Hematopoietic multipotent progenitor cell treated with erythropoietin and hydrocortisone succinate and interleukin-3 and kit ligand, for 4 days (in vitro differentiated cells): Measurements from ENCODE around the gene RPRML.
"Not testable (repeated sequence)": the region's sequence is repeated elsewhere in the genome, so short reads cannot be mapped to it uniquely, and the experiment has no call there.

Experiments used
- DNase-seq: peaks from one replicate; pipeline ENCODE4 v3.0.0-alpha.2; 2015

Gene RPRML

GRCh38 chr17:46975287-46975686 lies 3.8 kb downstream of the RPRML start:
- no peak for DNase-seq

DNA sequence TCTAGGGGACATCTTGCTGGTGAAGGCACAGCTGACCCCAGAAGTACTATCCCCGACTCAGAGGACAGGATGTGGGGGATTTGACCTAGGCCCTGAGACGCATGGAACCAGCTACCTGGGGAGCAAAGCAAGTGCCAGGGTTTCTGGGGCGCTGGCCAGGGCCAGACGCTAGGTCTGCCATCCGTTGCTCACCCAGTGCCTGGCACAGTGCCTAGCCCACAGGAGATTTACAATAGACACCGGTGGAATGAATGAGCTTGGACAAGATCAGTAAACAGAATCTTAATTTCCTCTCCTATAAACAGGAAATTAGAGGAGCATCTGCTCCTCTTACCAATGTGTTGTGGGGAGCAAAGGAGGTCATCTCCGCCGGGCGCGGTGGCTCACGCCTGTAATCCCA lies 5.0 kb downstream of the RPRML start:
- DNase-seq = no peak

DNA sequence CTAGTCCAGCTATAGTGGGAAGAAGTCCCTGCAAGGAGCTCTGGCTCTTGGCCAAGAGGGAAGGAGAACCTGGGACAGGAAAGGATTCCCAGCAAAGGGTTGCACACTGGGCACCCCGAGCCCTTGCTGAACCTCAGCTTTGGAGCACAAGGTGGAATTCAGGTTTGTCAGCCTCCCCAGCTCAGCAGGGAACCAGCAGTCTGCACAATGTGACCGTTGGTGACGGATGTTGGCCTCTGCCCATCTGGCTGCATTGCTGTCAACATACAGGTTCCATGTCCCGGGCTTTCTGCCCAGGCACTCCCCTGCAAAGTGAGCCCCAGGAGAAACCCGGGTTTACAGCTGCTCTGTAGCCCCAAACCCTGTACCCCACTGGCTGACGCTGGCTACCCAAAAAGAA lies 6.7 kb downstream of the RPRML start:
- DNase-seq = no peak

DNA sequence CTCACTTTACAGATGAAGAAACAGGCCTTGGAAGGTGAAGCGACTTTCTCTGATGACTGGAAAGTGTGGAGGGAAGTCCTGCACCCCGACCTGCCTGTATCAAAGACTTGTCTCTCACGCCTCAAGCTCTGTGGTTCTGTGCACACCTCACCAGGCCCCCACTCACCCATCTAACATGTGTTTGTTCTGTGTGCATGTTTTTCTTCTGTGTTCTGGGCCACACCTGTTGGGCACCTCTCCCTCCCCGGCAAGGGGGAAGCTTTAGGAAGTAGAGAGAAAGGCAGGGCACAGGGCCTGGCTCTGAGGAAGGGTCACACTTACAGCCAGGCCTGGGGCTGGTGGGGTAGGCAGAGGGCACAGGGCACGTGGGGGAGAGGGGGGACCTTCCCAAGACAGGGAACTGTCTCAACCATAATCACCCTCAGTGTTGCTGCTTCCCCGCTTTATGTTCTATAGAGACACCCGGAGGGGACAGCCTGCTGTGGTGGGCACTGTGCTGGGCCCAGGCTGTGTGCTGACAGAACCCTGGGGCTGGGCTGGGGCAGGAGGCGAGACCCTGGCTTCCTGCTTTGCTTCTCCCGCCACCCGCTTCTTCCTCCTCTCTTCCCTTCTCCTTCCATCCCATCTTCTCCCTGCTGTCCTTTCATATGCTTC lies 7.3 kb downstream of the RPRML start:
- no peak for DNase-seq

GRCh38 chr17:46968896-46969295 lies 10.2 kb downstream of the RPRML start:
- DNase-seq = no peak

DNA sequence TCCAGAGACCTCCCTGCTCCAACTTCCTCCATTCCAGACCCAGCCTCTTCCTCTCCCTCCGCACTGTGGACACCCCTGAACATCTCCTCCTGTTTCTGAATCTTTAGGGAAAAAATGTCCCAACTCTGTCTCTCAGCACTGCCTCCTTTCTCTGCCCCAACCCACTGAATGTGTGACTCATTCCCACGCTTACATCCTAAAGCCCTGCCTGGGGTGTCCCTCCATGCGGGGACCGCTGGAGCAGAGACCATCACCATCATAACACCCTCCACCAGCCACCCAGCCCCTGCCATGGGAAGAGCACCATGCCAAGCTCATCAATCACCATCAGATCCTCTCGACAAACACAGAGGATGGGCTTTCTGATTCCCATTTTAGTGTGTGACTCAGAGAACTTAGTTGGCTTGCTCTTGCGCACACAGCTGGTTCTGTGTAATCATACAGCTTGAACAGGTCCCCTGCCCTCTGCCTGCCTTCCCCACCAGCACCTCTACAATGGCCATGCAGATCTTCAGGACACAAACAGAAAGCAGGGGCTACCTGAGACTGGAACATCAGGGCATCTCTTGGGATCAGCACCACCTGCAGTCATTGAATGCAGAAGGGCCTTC lies 10.7 kb downstream of the RPRML start:
- no peak for DNase-seq

DNA sequence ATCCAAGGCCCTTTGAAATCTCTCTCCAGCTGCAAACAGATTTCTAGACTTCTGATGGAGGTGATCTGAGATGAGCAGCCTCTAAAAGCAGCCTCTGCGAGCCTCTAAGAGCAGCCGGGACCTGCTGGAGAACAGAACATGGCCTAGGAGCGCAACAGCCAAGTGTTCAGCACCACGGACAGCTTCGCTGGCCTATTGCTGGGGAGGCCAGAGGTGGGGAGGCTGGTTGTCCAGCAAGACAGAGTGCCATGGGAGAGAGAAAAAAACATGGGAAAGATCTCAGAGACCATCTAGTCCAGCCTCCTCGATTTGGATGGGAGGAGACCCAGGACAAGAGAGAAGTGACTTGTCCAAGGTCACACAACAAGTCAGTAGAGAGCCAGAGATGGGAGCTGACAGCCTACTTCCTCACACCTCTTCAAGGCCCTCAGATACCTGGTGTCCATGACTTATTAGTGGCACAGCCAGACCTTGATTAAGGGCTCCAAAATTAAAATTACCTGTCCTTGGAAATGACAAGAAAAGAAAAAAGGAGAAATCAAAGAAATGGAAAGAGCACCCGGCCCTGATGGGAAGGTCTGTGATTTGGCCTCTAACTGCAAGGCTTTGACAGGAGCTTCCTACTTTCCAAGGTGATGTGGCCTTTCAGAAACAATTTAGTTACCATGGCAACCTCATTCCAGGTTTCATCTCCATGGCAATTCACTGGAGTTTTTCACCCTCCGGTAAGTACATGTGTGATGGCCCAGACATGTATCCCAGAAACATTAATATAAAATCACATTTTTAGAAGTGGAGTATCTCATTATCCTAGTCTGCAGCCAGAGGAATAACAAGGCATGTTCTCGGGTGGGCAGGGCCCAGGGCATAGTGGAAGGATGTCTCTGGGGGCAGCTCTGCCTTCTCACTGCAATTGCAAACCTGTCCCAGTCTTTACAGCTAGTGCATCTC lies 14.5 kb downstream of the RPRML start:
- peak; percentile 55 for DNase-seq

DNA sequence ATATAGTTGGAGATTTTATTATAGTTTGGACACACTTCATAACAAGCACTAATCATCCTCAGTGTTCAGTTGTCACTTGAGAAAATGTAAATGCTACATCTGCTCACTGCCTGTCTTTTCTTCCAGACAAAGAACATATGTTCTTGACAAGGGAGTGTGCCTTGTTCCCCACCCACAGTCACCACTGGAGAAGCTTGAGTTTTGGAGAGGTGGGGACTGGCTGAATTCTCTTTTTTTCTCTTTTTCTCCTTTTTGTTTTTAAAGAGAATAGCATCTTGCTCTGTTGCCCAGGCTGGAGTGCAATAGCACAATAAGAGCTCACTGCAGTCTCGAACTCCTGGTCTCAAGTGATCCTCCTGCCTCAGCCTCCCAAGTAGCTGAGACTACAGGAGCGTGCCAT lies 15.5 kb downstream of the RPRML start:
- DNase-seq = no peak

GRCh38 chr17:46962374-46962790 lies 16.7 kb downstream of the RPRML start:
- DNase-seq = no peak

DNA sequence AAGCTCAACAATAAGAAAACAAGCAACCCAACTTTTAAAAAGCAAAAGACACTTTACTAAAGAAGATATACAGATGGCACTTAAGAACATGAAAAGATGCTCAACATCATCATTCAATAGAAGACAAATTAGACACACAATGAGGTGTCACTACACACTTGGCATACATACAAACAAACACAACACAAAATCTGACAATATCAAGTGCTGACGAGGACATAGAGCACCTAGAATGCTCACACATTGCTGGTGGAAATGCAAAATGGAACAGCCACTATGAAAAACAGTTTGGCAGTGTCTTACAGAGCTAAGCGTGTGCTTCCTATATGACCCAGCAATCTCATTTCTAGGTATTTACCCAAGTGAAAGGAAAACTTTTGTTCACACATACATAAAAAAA lies 18.9 kb downstream of the RPRML start:
- DNase-seq = no peak

GRCh38 chr17:46958041-46958591 lies 20.9 kb downstream of the RPRML start:
- no peak for DNase-seq

DNA sequence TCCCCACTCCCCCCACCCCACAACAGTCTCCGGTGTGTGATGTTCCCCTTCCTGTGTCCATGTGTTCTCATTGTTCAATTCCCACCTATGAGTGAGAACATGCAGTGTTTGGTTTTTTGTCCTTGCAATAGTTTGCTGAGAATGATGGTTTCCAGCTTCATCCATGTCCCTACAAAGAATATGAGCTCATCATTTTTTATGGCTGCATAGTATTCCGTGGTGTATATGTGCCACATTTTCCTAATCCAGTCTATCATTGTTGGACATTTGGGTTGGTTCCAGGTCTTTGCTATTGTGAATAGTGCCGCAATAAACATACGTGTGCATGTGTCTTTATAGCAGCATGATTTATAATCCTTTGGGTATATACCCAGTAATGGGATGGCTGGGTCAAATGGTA lies 25.9 kb downstream of the RPRML start:
- DNase-seq = not testable (repeated sequence)

- DNase-seq = no peak
Measured at GRCh38 chr17:46952115-46952514, 26.9 kb downstream of the RPRML start.

- DNase-seq = no peak
Measured at GRCh38 chr17:46951706-46952105, 27.3 kb downstream of the RPRML start.

DNA sequence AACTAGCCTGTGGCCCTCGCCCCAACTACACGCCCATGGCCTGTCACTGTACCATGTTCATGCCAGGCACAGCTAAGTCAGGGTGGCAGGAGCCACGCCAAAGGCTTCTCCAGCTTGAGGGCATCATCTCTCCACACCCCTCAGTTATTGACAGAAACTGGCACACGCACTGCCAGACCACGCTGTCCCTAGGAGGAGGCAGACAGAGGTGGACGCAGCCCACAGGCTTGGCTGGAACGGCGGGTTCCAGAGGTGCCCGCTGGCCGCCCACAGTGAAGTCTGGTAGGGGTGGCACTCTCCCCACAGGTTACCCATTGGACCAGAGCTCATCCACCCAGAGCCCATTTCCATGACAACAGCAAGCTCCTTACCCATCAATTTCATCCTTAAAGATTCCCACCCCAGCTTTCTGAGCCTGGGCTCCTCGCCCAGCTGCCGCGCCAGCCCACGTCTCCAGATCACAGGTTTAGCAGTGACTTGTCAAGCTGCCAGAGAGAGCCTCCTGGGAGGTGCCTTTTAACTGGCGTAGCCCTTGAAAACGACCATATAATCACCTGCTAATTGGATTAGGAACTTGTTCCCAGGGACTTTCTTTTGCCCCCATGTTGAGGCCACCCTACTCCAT lies 27.9 kb downstream of the RPRML start:
- DNase-seq = no peak

- no peak for DNase-seq
Measured at GRCh38 chr17:46950342-46950996, 28.6 kb downstream of the RPRML start.

DNA sequence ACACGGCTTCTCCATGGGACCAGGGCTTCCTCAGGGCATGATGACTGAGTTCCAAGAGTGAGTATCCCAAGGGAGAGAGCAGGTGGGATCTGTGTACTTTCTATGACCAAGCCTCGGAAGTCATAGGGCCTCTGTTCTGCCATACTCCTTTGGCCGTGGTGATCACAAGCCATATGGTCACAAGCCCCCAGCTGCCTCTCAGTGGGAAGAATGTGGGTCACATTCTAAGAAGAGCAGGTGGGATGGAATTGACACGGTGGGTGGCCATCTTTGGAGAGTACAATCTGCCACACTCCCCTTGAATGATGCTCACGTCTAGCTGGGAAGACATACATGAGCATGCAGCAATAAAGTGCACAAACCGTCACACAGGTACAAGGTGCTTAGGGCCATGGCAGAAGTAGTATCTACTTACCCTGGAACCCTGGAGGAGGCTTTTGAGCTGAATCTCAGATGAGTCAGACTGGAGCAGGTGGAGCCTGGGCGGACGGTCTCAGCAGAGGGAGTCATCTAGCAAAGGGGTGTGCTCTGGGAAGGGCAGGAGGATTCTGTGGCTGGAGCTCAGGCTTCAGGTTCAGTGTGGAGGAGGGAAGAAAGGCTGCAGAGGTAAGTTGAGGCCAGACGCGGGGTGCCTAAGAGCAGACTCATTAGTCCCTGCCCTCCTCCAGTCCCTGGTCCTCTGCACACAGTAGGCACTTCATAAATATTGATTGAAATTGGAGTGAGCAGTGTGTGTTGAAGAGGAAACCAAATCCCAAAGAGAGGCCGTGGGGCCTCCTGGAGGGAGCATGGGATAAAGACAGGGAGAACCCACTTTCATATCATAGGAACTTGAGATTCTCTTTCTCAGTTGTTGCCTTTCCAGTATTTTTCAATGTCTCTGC lies 29.5 kb downstream of the RPRML start:
- no peak for DNase-seq

DNA sequence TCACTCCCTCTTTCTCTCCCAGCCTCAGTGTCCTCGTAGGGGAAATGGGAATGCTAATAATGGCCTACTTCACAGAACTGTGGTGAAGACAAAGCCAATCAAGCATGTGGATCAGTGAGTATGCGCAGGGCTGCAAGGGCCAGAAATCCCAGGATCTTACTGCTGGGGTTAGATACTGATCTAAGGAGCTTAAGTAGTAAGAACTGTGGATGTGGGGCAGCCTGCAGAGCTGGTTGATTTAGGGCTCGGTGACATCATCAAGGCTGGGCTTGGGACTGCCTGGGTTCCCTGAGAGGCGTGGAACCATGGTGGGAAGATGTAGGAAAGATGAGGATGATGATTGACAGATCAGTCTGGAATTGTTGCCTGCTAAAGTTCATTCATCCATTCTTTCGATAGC lies 30.5 kb downstream of the RPRML start:
- no peak for DNase-seq

GRCh38 chr17:46947216-46947615 lies 31.8 kb downstream of the RPRML start:
- DNase-seq = no peak

- no peak for DNase-seq
Measured at GRCh38 chr17:46944931-46945330, 34.1 kb downstream of the RPRML start.
